Hippocampal formation (tissue), 2 donors: Measurements from ENCODE around the gene PLAC1.

Experiments
- DNase-seq, 2 donors: peaks; one replicate each; lab custom pipeline; 2025; lab: John Stamatoyannopoulos, UW

Gene PLAC1

DNA sequence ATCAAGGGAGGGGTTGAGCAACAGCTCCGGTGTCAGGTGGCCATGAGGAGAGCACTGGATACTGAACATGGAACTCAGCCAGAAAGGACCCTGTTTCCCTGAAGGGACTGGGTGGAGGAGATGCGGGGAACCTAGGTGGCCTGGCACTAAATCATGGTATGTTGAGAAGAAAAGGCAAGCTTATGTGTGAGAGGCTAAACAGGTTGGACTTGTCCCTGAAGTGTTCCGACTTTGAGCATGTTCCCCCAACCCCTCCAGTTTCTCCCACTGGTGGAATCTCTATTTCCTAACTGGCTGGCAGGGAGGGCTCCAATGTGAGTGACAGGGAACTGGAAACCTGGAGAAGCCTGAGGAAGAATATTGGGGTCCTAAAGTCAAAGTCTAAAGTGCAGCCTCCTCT is 69.5 kb downstream of the PLAC1 start:
- DNase-seq: no peak

DNA sequence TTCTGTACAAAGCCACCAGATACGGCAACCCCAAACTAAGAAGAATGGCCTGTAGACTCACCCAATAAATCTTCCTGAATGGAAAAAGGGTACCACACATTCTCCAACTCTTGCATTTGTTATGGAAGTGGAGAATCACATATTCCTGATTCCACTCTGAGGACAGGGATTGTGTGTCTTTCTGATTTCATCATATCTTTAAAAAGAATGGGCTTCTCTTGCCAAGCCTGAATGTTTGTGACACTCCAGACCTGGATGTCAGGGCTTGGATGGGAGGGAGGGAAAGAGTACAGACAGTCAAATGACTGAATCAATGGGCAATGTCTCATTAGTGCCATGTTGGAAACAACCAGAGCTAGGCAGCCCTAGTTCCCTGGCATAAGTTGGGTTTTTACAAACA is 77.4 kb downstream of the PLAC1 start:
- DNase-seq: no peak

DNA sequence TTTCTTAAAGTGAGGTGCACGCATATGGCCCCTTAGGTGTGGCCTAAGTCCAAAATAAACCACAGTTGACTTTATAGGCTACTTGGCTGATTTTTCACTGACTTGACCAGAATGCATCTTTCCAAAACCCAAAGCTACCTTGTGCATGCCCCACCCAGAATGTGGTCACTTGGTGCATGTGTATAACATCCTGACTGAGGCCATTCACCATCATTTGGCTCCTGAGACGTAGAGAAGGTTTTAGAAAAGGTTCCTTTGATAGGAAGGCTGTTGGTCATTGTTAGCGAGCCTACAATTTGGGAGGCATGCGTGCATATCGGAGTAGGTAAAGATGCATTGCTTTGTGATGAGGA is 84.6 kb downstream of the PLAC1 start:
- no peak for DNase-seq

DNA sequence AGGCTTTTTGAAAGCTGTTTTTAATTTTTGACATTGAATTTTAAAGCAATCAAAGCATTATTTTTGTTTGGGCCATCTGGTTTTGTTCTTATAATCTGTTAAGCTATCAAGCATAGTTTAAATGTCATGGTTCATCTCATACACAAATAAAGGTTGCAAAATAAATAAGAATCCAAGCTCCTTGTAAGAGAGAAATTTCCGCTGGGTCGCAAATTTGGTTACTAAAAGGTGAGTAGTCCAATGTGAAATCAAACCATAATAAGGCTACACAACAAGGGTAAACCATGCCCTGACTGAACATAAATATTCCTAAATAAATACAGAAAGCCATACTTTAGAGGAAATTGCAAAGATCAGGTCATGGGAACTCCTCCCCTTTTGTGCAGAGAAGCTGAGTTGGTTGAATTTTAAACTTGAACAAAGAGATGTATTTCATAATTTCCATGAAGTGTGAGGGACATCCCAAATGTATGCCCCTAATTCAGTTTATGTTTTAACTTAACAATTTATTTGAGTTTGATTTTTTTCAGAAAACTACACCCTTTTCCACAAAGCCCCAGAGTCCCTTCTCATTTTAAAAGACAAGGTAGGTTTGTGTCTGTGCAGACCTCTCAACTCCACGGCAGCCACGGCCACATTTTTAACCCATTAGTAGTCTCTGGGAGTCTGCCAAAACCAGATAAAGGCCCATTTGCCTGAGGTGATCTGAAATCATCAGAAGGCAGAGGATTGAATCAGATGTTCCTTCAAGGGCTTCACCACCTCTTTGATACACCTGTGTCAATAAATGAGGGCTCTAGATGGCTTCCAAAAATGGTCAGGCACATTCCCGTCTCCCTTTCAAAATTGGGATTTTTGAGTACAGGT is 85.2 kb downstream of the PLAC1 start:
- no peak for DNase-seq

DNA sequence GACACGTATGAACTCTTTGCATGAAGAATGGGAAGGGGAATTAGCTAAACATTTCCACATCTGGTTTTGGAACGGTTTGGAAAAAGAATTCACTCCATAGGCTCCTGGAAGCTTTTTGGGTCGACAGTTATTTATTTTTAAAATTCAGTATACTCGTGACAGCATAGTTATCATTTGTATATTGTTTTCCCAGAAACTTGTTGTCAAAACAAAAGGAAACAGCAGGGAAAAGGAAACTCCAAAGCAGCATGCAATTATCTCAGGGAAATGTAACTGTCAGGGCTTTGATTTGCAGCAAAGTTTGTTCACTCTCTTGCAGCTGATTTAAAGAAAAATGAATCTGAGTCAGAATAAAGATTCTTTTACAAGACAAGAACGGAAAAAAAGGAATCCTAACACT is 86.5 kb downstream of the PLAC1 start:
- DNase-seq: no peak

DNA sequence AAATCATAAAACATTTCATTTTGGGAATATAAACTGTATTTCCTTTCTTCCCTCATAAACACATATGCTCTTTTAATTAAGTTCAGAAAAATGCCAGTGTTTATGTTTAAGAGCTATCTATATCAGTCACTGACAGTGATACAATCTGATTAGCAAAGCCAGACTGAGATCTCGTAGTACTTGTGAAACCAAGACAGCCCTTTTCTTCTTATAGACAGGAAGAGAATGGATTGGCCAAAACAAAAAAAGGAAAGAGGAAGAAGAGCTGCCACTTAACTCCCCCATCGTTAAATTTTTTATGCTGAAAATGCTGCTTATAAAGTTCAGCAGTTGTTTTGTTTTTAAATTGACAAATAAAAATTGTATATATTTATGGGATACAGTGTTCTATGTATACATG is 87.4 kb downstream of the PLAC1 start:
- no peak for DNase-seq

DNA sequence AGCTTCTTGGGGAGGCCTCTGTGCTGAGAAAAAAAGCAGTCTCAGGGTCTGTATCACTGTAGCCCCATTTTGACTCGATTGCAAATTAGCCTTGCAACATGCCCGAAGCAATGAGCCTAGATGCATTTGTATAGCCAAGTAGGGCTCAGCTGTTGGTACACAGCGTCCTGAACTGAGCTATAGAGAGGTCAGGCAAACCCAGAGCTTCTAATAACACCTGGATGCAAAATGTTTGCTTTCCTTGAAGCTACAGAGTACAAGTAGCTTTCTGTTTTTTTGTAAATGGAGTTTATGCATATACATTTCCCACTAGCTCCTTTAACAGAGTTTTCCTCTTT is 87.8 kb downstream of the PLAC1 start:
- DNase-seq: no peak

DNA sequence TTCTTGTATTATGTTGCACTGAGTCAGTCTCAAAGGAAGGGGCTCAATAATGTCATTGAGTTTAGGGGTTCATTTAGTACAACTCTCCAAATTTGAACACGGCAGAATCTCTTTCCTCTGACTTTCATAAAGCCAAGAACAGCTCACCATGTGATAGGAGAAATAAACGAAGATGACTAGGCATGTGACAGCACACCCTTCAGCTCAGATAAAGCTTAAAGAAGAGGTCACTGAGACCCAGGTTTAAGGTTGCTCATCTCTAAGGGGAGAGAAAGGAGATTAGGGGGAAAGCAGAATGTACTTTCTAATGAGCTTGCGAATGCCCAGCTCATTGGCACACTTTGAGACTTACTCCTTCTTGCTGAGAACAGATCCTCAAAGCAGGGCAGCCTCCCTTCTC is 89.0 kb downstream of the PLAC1 start:
- DNase-seq: no peak

DNA sequence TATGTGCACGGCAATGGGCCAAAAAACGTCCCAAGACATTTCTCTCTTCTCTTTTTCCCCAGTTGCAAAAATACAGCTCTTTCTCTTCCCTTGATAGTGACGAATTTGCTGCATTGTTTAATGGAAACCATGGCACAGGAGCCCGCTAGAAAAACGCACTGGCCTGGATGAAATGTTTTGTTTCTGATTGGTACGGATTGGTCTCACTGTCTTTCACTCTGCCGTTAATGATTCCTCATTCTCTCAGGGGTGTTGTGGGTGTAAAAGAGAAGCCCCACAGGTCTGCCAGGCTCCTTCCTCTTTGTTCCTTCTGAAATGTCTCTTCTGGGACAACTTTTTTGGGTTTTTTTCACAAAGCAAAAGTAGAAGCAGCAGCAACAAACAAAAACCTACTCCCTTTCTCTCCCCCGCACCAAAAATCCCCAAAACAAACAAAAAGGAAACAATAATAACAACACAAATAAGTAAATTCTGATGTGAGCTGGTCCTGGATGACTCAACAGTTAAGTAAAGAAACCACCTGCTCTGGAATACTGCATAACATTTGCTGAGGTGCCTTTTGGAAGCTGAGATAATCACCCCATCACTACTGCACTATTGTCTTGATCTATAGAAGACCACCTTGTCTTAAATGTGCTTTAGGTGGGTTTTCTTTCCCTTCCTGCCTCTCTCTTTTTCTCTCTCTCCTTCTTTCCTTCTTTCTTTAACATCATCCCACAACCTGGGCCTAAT is 89.8 kb downstream of the PLAC1 start:
- no peak for DNase-seq

DNA sequence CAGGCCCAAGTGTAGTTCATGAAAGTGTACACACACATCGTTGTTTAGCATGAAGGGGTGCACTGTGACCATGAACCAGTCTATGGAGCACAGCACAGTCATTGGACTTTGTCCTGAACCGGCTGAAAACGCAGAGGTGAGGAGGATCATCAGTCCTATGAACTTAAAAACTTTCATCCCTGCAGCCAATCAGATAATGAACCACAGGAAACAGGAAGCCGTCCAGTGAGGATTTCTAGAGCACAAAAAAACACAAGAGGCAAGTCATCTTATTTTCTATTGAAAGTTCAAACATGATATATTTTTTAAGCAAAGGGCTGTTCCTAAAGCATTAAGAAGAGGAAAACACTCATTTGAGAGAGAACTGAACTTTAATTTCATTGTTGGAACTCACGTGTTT is 91.8 kb downstream of the PLAC1 start:
- no peak for DNase-seq

DNA sequence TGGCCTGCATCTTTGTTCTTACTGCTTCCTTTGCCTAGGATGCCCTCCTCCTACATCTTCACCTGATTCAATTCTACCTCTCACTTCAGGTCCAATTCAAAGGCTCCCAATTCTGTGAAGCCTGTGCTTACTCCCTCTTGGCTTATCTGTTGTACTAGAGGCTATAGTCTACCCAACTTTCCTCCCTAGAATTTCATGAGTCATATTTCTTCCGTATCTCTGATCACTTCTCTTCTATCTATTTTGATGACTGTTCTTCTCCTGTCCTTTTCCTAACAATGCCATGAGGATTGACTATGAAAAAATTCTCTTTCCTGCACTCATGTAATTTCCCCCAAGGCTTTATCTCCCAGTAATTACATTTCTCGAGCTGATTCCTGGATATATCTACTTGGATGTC is 96.3 kb downstream of the PLAC1 start:
- DNase-seq: no peak

DNA sequence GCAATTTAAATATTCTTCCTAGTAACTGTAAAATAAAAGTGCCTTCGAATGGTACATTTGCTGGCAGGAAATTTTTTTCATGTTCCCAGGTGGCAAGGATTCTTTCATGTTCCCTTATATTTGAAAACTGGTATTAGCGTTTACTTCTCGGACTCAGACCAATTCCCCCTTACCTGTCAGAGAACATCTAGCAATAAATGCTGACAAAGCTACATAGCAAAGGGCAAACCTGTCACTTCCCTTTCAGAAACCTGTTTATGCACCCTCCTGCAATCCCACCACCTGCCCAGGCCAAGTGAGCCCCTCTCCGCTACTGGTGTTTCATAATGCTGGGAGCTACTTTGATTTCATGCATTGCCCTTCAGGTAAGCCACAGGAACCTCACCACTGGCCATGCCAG is 100.1 kb downstream of the PLAC1 start:
- DNase-seq: no peak

DNA sequence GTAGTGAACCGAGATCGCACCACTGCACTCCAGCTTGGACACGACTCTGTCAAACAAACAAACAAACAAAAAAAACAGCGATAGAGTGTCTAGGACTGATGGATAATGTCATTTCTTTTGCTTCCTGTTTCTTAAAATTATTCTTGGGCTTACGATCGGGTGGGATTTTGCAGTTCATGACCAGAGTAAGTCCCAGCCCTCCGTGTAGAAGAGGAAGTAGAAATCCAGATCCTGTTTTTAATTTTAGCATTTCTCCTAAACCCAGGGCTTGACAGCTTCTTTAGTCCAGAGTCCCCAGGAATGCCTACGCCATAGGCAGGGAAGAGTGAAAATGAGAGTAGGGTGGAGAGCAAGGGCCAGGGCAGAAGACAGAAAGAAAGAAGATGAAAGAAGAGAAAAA is 104.0 kb downstream of the PLAC1 start:
- no peak for DNase-seq

DNA sequence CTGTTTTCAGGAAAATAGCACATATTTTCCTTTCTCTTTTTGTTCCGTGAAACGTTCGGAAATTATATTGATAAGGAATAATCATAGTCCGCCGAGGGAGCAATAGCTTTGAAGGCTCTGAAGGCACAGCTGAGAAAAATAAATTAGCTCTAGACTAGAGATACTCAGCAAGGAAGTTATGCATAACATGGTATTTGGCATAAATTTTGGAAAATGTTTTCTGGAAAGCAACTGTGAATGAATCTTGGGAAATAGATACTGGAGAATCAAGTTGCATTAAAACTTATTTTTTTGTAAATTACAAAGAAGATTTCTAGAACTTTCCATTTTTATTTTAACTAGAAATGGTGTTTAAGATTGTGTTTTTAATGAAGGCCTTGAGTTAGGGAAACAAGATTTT is 105.9 kb downstream of the PLAC1 start:
- no peak for DNase-seq

DNA sequence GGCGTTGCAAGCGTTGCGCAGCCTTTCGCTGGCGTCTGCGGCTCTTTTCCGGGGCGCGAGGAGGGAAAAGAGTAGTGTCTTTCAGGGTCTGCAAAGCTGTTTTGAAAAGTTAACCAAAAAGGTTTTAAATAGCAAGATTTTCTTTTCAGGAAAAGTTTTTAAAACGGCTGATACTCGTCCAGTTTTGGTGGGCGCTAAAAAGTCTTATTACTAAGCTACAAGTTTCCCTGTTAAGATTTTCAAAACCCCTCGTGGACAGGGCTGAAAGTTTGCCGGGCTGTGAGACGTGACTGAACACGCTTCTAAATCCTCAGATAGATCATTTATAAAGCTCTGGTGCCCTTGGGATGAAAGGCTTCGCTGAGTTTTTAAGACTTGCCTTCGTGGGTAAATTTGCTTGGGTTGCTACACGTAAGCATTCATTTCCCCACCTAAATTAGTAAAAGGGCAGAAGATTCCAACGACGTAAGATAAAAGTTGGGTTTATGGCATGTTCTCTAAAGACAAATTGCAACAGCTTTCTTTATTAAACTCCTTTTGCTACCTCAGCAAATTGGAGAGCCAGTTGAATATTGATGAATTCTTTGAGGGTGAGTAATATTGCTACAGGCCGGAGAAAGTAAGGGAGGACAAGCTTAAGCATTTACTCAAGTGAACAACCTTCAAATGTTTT is 106.8 kb downstream of the PLAC1 start:
- no peak for DNase-seq

DNA sequence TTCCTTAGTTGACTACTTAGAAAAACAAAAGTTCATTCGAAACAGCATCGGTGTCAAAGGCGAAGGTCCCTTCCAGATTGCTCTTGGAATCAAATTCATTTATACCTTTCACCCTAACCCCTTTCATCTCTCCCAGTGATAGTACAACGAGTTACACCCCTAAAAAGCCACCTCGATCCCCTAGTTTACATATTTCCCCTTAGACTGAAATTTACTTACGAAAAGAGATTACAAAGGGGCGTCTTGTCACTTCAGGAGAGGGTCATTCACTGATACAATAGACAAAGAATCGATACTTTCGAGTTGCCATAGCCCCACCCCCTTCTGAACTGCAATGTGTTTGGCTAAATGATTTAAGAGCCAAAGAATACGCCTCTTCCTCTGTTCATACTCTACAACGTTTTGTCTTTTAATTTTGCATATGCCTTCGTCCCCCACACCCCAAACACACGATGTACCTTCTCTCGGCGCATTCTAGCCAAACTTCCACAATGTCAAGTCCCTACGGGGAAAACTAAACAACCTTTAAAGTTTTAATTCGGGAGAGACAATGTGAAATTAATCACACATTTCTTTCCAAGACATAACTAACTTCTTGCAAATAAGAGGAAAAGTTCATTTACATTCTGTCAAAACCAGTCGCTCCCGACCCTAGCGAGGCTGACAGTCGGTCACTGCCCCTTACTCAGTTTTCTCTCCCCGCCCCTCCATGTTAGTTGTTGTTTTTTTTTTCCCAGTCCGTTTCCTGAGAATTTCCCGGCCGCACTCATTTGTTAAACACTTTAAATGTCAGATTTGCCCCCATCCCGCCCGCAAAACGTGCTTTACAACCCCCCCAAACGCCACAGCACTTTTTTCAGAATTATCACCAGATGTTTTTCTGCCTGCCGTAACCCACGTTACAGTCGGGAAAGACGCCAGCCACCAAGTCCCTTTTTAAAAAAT is 109.7 kb downstream of the PLAC1 start:
- DNase-seq: no peak

DNA sequence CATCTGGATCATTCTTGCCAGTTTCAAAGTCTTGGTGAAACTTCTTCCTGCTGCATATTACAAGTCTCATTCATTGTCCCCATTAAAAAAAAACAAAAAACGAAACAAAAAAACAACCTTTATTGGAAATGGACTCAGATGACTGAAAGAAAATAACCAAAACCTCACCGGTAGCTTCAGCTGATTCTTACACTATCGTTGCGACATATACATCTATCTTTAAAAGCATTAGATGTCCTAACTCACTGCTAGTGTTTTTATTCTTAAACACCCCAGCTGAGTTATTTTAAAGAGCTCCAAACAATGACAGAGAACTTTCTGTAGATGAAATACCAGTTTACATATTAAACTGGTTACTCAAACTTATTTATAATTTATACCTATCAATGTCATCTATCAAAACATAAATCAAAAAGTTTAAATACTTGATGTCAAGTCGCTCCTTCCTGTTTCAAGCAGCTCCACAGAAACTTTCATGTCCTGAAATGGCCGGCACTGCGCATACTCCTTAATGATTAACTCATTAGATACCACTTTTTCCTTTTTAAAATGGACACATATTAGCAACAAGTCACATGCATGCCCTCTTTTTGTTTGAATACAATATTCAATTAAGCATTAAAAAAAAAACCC is 111.1 kb downstream of the PLAC1 start:
- no peak for DNase-seq

DNA sequence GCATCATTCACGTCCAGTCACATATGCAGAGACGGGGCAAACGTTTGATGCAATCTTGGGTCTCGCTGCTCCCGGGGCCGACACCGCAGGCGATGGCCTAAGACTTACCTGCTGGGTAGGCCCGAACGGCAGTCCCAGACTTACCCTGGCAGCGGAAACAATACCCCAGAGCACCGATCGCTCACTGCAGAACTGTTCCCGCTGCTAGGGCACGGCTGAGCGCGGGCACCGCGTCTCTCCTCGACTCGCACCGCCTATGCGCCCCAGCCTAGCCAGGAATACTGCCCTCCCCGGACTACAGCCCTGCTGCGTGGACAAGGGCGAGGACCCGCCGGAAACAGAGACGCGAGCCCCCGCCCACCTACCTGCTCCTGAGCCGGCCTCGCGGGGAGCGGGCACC is 112.1 kb downstream of the PLAC1 start:
- no peak for DNase-seq

DNA sequence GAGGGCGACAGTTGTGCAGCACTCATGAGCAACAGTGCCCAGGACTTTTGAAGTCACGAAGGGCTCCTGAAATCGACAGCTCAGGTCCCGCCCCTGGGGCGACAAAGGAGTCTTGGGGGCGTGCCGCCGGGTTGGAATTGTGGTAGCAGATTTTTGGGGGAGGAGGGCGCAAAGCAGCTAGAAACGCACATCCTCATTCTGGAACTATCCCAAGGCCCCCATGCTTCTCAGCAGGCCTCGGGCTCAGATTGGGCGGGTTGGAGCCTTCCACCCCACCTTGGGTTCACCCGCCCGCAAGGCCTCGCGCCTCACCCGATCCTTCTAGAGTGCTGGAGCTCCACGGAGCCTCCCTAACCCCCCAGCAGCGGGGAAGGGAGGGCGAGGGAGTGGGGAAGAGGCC is 112.8 kb downstream of the PLAC1 start:
- DNase-seq: no peak

DNA sequence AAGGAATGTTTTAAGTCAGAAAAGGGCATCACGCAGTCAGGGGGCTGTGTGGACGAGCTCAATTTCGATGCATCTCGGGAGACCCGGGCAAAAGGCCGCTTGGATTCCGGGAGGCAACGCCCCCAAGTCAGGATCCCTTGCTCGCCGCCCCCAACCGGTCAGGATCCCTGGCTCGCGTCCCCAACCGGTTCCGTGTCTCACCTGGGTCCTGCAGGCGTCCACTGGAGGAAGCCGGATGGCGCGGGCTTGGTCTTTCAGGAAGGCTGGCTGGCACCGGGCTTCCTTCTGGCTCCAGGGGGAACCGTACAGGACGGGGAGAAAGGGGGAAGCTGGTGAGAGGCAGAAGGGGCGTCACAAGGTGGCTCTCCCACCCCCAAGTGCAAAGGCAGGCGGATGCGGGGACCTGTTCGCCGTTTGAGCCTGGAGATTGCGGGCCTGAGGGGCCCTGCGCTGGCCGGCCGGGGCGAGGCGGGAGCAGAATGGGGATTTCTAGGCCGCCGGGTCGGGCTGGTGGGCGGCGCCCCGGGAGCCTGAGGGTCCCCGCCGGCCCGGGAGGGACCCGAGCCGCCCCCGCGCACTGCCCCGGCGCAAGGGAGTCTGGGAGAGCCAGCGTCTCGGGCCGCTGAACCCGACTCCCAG is 113.6 kb downstream of the PLAC1 start:
- DNase-seq: no peak

DNA sequence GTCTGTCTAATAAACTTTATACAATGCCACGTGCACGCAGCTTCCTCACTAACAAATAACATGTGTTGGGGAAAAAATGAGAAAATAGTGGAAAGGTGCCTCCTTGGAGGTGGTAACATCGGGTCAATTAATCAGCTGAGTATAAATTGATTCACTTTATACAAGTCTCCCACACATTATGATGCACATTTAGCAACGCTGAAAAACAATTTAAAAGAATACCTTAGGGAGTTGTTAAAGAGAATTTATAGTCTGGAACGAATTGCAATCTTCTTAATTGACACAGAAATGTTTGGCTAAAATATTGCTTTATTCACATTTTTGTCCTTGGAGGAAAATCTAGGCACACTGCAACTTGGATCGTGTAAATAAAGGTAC is 114.1 kb downstream of the PLAC1 start:
- DNase-seq: no peak
